Measurements from ENCODE around the gene STAT1.
"Not testable (repeated sequence)": the region's sequence is repeated elsewhere in the genome, so short reads cannot be mapped to it uniquely, and the experiment has no call there.

STAT1 gene

DNA sequence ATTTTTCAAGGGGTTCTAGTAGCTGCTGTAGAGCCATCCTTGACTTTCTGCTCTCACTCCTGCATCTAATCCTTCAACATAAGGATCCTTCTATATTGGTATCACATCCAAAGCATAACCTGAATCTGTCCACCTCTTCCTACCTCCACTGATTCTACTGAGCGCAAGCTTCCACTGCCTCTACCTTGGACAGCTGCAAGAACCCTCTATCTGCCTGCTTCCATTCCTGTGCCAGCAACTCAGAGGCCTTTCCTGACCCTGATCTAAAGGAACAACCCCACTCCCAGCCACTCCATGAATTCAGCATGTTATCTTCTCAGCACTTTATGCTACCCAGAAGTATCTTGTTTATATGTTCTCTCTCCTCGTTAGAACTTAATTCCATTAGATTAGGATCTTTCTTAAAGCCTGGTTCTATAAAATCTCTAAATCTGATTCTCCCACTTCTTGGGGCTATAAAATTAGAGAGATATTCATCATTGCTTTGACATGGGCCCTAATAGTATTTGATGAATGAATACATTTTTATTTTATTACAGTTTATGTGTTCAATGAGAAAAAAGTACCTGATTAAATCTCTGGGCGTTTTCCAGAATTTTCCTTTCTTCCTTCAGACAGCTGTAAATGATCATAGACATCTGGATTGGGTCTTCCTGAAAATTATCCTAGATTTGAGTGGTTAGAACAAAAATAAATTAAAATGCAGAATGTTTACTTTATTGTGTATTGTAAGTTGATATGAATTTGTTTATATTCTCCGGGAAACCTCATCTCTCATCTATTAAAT lies 6.8 kb downstream of the STAT1 start:
- no peak for DNase-seq (ENCODE audit: low read depth)

DNA sequence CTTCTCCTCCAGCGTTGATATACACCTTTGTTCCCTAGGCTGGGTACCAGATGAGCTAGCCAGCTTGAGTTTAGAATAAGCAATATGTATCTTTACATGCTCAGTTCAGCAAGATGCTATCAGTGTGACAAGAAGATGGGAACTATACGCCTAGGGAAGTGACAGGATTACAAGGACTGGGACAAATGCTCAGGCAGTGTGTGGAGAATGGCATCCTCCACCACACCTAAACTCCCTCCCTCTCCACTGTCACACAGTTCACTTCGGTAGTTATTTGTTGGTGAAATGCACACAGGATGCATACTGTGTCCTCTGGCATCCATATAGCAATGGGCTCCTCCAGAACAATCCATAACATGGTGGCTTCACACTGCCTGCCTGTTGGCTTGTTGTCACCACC lies 7.7 kb downstream of the STAT1 start:
- DNase-seq (ENCODE audit: low read depth): no peak

DNA sequence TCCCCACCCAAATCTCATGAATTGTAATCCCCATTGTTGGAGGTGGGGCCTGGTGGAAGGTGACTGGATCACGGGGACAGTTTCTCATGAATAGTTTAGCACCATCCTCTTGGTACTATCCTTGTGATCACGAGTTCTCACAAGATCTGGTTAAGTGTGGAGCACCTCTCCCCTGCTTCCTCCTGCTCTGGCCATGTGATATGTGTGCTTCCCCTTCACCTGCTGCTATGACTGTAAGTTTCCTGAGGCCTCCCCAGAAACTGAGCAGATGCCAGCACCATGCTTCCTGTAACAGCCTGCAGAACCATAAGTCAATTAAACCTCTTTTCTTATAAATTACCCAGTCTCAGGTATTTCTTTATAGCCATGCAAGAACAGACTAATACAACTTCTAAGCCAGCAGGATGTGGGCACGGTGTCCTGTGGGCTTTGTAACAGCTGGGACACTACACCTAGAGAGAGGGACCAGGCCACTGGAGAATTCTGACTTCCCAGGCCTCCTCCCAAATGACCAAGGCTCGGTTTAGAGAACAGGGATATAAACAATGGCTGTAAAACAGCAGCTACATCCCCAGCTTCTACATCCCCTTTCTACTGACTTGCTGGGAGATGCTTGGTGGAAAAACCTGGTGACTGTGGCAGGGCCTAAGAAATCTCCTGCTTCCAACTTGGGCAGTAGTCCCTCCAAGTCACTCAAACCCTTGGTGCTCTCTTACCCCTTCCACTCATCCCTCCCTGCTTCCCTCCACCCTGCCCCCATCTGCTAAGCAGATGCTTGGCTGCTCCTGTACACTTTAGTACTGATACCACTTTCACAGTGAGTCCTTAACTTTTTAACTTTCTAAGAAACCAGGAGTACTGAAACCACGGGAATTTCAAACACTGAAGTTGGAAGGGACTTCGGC lies 10.3 kb downstream of the STAT1 start:
- DNase-seq (ENCODE audit: low read depth): no peak

DNA sequence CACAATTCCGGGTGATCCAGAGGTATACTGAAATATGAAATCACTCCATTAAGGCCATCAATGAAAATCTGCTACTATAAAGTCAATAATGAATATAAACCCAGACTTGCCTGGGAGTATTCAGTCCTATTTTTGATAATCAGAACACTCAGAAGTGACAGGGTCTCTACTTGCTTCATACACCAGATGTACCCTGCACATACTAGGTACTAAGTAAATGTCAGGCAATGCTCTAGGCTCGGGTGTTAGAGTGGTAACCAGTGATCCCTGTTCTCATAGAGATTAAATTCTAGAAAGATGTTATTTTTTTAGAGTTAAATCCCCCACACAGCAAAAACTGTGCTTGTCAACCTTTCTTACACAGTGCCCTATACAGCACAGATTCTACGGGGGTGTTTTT lies 12.3 kb downstream of the STAT1 start:
- DNase-seq (ENCODE audit: low read depth): no peak

DNA sequence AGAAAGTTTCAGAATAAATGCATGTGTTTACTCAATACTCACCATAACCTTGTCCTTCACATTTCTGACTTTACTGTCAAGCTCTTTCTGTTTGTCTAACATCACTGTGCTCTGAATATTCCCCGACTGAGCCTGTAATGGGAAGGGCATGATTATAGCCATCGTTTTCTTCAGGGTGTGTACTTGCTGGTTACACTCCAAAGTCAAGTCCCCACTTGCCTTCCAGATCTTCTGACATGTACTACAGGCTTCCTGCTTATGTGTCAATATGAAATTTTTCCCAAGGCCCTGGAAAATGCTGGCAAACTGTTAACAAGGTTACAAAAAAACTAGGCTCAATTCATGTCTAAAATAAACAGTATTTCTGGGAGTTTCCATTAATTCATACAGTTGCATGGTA lies 12.9 kb downstream of the STAT1 start:
- no peak for DNase-seq (ENCODE audit: low read depth)

DNA sequence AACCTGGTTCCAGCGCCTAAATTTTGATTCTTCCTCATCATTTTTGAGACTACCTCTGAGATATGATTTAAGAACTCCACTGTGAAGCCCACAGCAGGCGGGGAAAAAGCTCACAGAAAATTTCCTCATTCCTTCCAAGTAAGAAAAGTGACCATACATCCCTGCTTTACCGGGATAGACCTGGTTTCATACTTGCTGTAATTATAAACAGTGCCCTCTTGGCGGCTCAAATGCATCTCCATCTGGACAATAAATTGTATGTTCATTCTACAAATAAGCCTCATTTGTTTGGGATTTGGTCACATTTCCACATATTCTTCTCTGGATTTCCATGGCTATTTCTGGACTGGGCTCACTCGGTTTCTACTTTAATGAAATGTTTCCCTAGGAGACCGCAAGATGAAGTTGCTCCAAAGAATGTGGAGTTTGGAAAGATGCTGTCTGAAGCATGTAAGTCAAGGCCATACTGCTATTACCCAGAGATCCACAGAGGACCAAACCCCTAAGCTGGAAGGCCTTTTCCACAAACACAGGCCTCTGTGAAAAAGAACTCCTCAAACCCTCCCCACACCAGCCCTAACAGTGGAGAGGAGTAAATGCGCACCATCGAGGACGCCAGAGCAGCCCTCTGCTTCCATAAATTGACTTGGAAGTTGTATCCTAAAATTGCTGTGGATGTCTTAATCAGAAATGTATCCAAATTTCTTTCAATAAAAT lies 13.9 kb downstream of the STAT1 start:
- no peak for DNase-seq (ENCODE audit: low read depth)

DNA sequence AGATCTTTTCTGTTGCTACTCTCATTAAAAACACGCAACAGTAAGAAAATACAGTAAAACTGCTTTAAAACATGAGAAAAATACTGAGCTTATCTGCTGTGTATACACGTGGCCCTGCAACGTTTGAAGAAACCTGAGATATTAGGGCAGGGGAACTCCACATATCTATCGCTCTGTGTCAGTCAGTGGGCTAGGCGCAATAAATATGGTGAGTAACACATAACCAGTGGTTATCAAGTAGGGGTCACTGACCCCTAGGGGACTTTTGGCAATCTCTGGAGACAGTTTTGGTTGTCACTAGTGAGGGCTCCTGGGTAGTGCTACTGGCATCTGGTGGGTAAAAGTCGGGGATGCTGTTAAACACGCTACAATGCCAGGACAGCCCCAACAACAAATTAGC lies 14.9 kb downstream of the STAT1 start:
- DNase-seq (ENCODE audit: low read depth): no peak

DNA sequence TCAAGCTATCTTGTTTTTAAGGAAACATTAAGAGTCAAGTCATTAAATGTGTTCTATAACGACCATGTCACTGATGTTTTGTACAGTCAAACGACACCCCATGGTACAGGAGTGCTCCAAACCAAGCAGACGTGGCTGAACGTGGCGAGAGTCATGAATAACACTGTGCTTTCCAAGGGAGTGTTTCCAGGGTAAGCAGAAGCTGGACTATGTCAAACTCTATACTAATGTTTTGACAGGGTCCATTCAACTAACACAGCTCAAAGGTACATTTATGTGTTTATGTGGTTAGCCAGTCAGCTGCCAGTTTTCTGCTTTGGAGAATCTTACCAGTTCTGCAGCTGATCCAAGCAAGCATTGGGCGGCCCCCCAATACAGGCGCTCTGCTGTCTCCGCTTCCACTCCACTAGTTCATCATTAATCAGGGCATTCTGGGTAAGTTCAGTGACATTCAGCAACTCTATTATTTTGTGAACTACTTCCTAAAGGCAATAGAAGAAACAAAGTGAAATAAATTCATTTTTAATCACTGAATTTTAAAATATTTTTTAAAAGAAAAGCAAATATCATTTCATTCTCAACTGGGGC lies 16.4 kb downstream of the STAT1 start:
- no peak for DNase-seq (ENCODE audit: low read depth)

DNA sequence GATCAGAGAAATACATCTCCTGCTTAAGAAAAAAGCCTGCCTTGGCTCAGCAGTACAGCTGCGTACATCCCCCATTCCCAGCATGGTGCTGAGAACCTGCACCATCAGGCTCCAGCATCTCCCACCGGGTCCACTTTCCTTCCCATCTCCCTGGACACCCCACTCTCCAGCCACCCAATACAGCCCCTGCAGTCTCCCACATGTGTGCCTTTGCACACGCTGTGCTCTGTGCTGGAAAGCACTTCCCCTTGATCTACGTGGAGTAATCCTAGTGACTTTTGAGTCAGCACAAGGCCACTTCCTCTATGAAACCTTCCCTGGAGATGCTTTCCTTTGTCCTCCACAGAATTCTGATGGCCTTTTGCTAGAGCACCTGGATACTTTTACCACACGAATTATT lies 17.0 kb downstream of the STAT1 start:
- DNase-seq (ENCODE audit: low read depth): no peak

DNA sequence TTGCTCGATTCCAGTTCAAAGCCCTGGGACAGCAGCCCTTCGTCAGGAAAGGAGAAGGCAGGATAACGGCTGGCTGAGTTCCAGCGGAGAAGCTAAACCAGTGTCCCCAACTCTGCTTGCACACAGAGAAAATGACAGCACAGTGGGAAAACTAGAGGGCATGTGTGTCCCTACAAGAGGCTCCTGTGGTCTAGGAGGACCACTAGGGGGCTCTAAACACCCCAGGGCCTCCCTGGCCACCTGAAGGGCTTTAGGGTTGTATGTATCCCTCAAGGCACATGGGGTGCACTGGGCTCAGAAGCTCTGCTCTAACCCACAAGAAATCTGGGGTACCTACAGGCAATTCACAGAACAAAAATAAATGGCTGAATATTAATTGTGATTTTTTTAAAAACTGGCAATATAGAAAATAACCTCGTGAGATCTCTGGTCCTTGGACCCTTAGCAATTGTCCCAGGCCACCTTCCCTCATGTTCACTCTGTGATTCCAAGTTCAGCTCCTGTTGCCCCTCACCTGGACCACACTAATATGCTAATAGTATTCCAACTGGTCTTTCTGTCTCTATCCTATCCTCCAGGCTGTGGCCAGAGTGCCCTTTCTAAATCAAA lies 17.5 kb downstream of the STAT1 start:
- DNase-seq (ENCODE audit: low read depth): no peak

DNA sequence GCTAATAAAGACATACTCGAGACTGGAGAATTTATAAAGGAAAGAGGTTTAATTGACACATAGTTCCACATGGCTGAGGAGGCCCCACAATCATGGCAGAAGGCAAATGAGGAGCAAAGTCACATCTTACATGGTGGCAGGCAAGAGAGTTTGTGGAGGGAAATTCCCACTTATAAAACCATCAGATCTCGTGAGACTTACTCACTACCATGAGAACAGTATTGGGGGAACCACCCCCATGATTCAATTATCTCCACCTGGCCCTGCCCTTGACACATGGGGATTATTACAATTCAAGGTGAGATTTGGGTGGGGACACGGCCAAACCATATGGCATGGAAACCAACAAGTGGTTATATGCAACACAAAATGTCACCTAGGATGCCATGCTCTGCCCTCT lies 18.7 kb downstream of the STAT1 start:
- not testable (repeated sequence) for DNase-seq (ENCODE audit: low read depth)

DNA sequence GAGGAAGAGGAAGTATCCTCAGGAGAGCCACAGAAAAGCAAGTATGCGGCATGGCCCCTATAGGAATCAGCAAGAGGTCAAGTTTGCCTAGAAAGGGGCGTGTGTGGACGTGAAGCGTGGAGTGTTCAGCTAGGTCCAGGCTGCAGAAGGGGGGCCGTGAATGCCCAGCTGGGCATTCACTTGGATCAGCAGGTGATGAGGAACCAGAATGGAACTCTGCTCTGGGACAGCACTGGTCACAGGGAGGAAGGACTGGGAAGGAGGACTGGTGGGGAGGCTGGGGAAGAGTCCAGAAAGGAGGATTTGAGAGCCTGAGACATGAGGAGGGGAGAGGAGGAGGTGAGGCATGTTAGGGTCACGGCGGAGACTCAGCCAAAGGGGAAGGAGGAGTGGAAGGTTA lies 19.8 kb downstream of the STAT1 start:
- no peak for DNase-seq (ENCODE audit: low read depth)

DNA sequence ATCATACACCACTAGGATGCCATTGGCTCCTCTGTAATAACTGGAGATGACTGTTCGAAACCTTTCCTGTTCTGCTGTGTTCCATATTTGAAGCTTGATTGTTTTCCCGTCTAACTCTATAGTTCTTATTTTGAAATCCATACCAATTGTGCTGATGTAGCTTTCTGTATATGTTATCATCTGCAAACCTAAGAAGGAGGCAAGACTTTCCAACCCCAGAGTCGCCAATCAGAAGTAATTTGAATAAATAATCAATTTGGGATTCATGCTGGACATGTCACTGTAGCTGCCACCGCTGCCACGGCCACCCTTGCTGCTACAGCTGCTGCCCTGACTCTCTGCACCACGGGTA lies 20.7 kb downstream of the STAT1 start:
- DNase-seq (ENCODE audit: low read depth): no peak

DNA sequence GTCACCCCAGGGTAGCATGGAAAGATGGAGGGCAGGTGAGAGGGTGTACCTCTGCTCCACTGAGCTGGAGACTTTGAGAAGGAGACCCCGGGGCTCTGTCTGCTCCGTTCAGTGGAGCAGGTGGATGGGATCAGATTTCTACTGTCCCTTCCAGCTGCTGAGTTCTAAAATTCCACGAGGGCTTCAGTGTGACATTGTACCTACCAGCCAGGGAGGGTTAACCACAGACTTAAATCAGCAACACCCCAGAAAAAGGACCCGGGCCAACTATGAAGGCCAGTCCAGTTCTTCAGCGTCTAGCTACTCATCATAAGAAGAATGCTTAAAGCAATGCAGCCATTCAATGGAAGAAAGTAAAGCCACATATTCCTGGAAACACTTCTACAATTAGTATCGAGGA lies 23.8 kb downstream of the STAT1 start:
- no peak for DNase-seq (ENCODE audit: low read depth)

DNA sequence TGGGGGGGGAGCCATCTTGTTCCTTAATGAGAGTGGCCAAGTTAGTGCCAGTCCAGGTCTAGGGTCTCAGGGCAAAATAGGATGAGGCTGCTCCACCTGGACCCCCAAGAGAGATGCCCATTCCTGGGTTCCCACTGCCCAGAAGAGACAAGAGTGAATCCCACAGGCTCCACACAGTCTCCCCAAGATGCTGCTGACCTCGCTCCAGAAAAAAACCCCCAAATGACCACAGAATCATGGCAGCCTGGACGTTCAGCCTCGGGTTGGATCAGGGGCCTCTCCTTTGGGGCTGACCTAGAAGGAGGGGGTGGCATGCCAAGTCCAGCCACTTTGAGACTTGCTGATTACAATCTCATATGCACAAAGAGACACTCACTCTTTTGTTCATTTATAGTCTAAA lies 25.1 kb downstream of the STAT1 start:
- DNase-seq (ENCODE audit: low read depth): no peak

DNA sequence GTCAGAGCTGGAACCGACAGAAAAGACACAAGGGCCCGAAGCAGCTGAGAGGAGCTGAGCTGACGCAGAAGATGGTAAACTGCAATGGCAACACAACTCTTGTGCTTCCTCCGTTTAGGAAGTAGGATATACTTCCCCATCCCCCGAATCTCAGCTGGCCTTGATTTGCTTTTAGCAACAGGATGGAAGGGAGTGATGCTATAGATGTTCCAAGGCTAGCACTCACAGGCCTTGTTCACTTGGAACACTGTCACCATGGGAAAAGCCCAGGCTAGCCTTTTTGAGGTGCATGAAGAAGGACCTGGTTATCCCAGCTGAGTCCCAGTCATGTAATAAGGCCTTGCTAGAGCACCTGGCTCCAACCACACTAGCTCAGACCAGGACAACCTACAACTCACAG lies 26.0 kb downstream of the STAT1 start:
- no peak for DNase-seq (ENCODE audit: low read depth)

DNA sequence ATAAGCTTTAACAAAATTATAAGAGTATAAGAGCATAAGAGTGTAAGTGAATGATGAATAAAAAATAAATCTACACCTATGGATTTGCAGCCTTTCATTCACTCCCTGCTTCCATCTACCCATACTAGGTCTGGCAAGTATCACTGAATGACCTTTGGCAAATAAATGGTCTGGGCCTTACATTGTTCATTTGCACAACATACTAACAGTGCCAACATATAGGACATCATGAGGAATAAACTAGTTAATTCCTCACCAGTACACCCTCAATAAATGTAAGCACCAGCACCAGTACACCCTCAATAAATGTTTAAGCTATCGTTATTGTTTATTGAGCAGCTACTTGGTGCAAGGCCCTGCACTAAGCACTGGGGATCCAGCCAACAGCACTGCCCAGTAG lies 26.9 kb downstream of the STAT1 start:
- no peak for DNase-seq (ENCODE audit: low read depth)

DNA sequence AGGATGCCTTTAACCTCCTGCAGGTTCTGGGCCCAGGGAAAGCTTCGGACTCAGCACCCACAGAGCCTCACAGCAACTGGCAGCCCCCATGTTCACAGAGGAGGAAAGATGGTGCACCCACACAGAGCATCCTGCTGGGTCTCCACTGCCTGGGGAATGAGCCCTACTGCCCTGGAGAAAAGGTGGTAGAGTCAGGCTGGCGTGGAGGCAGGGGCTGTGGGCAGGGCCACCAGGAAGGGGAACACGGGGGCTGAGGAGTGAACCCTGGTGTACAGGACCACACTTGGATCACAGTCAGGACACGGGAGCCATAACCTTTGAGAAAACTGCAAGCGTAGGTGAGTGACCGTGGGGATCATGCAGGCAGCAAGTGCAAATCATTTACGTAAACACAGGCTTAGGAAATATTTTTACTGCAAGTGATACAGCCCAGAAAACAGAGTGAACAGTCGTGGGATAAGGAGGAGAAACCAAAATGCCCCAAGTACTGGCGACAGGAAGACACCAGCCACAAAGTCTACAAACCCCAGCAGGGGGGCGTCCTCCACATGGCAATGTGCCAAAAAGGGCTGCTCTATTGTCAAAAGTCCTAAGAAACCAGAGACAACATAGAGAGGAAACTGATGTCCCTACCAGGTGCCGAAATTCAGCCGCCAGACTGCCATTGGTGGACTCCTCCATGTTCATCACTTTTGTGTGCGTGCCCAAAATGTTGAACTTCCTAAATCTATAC lies 27.6 kb downstream of the STAT1 start:
- DNase-seq (ENCODE audit: low read depth): no peak

DNA sequence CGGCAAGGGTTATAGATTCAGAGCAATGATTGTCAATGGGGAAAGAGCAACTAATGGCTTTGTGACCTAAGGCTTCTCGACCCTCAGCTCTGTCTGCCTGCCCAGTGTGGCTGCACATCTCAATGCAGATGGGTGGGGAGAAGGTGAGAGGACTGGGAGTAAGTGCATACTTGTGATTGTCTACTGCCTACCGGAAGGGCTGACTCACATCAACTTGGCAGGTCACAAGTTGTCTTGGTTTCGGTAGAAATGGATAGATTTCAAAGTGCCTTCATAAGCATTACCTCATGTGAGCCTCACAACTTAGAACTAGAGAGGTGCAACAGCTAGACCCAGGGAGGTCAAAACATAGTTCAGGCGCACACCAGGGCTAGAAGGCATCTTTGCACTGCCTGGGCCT lies 29.4 kb downstream of the STAT1 start:
- peak; percentile 31 for DNase-seq (ENCODE audit: low read depth)

DNA sequence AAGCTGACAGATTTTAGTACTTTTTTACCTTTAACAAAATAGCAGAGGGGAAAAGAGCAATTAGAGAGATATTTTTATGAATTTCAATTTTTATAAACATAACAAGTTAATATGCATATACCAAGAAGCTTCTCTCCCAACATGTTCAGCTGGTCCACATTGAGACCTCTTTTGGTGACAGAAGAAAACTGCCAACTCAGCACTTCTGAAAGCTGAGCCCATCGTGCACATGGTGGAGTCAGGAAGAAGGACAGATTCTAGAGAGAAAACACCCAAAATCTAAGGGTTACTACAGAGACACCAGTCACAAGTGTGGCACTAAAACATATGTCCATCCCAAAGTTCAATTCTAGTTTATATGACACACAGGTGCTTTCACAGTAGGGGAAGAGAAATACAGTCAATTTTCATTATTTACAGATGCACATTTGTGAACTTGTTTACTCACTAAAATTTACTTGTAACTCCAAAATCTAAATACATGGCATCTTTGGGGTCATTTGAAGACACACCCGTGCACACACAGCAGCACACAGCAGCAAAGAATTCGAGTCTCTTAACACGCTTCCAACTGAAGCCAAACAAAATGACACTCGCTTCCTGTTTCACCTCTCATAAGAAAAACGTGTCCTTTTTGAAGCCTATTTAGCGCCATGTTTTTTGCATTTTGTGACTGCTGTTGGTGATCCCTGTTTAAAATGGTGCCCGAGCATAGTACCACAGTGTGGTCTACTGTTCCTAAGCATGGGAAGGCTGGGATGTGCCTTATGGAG lies 31.5 kb downstream of the STAT1 start:
- no peak for DNase-seq (ENCODE audit: low read depth)

DNA sequence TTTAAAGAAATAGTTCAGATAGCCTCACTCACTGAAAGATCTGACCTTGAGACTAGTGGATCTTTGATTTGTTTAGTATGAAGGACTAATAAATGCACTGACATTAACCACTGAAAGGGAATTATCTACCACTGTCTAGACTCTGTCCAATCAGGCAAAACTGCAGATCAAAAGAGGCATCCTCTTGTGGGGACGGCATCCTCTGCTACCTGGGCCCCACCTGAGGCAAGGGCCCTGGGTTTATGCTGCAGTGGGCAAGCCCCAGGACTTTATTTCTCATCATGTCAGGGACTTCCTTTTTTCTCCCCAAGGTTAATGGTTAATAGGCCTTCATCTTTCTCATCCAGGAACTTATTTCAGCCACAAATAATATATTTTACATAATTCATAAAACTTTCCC lies 32.2 kb downstream of the STAT1 start:
- DNase-seq (ENCODE audit: low read depth): no peak

Measured in stromal cell of bone marrow (primary cell).